NCI-H146 treated with DMSO at 0.1 percent for 48 hours (cell line): ENCODE measurements around the gene S100A14.

Experiments used
- DNase-seq: peaks from one replicate; lab custom pipeline; 2025; ENCODE audit not compliant: unreplicated experiment; lab: John Stamatoyannopoulos, UW

Gene S100A14

GRCh38 chr1:153566414-153567371 is 49.4 kb downstream of the S100A14 start:
- DNase-seq: no peak

GRCh38 chr1:153565529-153566374 is 50.4 kb downstream of the S100A14 start, which contains the start of gene S100A2:
Gene S100A2 (minus strand): TSS chr1:153565844. CDS start chr1:153563877, 1,967 bp downstream.
- no peak for DNase-seq
